ENCODE results near the gene FBXW8.

DNA sequence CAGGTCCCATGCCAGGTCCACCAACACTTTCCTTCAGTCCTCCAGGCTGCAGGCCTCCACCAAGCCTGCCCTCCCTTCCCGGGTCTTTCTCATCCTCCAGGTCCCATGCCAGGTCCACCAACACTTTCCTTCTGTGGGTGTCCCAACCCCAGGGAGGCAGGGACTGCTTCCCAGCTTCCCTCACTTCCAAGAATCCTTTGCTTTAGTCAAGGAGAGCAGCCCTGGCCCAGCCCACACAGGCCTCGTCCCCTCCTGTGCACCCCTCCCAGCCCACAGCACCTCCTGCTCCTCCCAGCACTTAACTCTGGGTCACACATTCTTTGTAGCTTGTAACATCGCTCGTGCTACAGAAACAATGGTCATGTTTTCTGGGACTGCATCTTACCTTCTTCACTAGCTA, 115.6 kb downstream of the FBXW8 start:
- no peak for TF ChIP-seq POLR2A (IDR thresholded peaks at IDR 0.05; ENCODE audit: low read depth, low read length)
- TF ChIP-seq, protein P1, sequence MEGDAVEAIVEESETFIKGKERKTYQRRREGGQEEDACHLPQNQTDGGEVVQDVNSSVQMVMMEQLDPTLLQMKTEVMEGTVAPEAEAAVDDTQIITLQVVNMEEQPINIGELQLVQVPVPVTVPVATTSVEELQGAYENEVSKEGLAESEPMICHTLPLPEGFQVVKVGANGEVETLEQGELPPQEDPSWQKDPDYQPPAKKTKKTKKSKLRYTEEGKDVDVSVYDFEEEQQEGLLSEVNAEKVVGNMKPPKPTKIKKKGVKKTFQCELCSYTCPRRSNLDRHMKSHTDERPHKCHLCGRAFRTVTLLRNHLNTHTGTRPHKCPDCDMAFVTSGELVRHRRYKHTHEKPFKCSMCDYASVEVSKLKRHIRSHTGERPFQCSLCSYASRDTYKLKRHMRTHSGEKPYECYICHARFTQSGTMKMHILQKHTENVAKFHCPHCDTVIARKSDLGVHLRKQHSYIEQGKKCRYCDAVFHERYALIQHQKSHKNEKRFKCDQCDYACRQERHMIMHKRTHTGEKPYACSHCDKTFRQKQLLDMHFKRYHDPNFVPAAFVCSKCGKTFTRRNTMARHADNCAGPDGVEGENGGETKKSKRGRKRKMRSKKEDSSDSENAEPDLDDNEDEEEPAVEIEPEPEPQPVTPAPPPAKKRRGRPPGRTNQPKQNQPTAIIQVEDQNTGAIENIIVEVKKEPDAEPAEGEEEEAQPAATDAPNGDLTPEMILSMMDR (IDR thresholded peaks at IDR 0.05; ENCODE audit: extremely low read depth in 1 of 2, insufficient read depth in 1 of 2, low read depth in 1 of 2, low read length in 2 of 2) = no peak
- no peak for TF ChIP-seq FOS (IDR thresholded peaks at IDR 0.05; ENCODE audit: borderline replicate concordance, insufficient read depth, low read length)

Measured in endothelial cell of umbilical vein (primary cell).